H1 (cell line): ENCODE measurements around the gene LHFPL6. TPM values are rescaled to one million over a fixed set of nuclear protein-coding genes. Genes with fewer than 3 reads are reported as not detected.

Source experiments
- CTCF ChIA-PET: fragments of 300-600 bp; sonication (Branson Sonifier 250); formaldehyde crosslinking; loops from one replicate; lab custom pipeline; 2021; ENCODE audit not compliant: partially characterized antibody; lab: Charles Lee
- POLR2A ChIA-PET: fragments of 300-600 bp; sonication (Branson Sonifier 250); formaldehyde crosslinking; loops from one replicate; lab custom pipeline; 2021; ENCODE audit warnings: inconsistent platforms; ENCODE audit not compliant: partially characterized antibody; lab: Charles Lee
- DNase-seq, 2 experiments: peaks; one replicate each; pipeline versions ENCODE4 v3.0.0 to v3.0.0-alpha.2; 2010 to 2022; ENCODE audit warnings: low spot score in 2 of 2, low read depth in 1 of 2, mixed read lengths in 1 of 2
- FAIRE-seq: peaks from 2 replicates; lab custom pipeline; 2011; peaks lifted over from hg19 to GRCh38; lab: Jason Lieb, UNC
- H2AFZ ChIP-seq: 2 replicates; pipeline ENCODE4 v1.8.1; 2012; ENCODE audit warnings: low read length, inconsistent platforms
- H2AK5ac ChIP-seq: 2 replicates; pipeline ENCODE4 v1.6.1; 2013; ENCODE audit warnings: low read depth, low read length
- H2BK120ac ChIP-seq: replicated peaks from 2 replicates; pipeline ENCODE3; 2013; ENCODE audit warnings: low read depth, low read length, inconsistent platforms
- H2BK12ac ChIP-seq: 2 replicates; pipeline ENCODE4 v1.6.1; 2013; ENCODE audit warnings: low read depth, low read length
- H2BK15ac ChIP-seq: 2 replicates; pipeline ENCODE4 v1.6.1; 2013; ENCODE audit warnings: low read length
- H2BK20ac ChIP-seq: 2 replicates; pipeline ENCODE4 v1.6.1; 2013; ENCODE audit warnings: low read length
- H2BK5ac ChIP-seq: 2 replicates; pipeline ENCODE4 v1.6.1; 2013; ENCODE audit warnings: low read depth, low read length
- H3K14ac ChIP-seq: 2 replicates; pipeline ENCODE4 v1.6.1; 2013; ENCODE audit warnings: inconsistent platforms; ENCODE audit not compliant: insufficient read length
- H3K18ac ChIP-seq: 2 replicates; pipeline ENCODE4 v1.6.1; 2013; ENCODE audit warnings: low read length; ENCODE audit errors: extremely low read depth
- H3K23ac ChIP-seq: 2 replicates; pipeline ENCODE4 v1.6.1; 2013; ENCODE audit warnings: inconsistent platforms; ENCODE audit not compliant: insufficient read length
- H3K23me2 ChIP-seq: 2 replicates; pipeline ENCODE4 v1.6.1; 2013; ENCODE audit warnings: low read depth, low read length
- H3K27ac ChIP-seq: 2 replicates; pipeline ENCODE4 v1.6.1; 2011; ENCODE audit warnings: low read depth, low read length, inconsistent platforms
- H3K27me3 ChIP-seq, 4 experiments: replicated peaks in 1 of 4; 1 replicate in 1 of 4; 2 replicates in 3 of 4; pipeline versions ENCODE4 v1.6.1 to v1.8.1; 2011 to 2013; ENCODE audit warnings: low read length in 3 of 4, mild to moderate bottlenecking in 3 of 4, inconsistent platforms in 2 of 4, mixed read lengths in 2 of 4, moderate library complexity in 1 of 4; ENCODE audit not compliant: control insufficient read depth in 3 of 4, insufficient read depth in 3 of 4; ENCODE audit errors: extremely low read depth in 1 of 4
- H3K36me3 ChIP-seq, 4 experiments: 2 replicates each; pipeline versions ENCODE4 v1.6.1 to v1.8.1; 2011 to 2013; ENCODE audit warnings: mild to moderate bottlenecking in 4 of 4, low read length in 3 of 4, moderate library complexity in 2 of 4, control low read depth in 1 of 4, inconsistent platforms in 1 of 4; ENCODE audit not compliant: insufficient read depth in 4 of 4, control insufficient read depth in 2 of 4
- H3K4ac ChIP-seq: replicated peaks from 2 replicates; pipeline ENCODE3; 2013; ENCODE audit warnings: low read length, low read depth, mixed read lengths, inconsistent platforms; ENCODE audit not compliant: insufficient read length
- H3K4me1 ChIP-seq, 4 experiments: replicated peaks in 1 of 4; 1 replicate in 1 of 4; 2 replicates in 3 of 4; pipeline versions ENCODE4 v1.6.1 to v1.8.1; 2011 to 2013; ENCODE audit warnings: low read length in 3 of 4, inconsistent platforms in 2 of 4, mixed read lengths in 1 of 4; ENCODE audit not compliant: insufficient read depth in 4 of 4, control insufficient read depth in 3 of 4
- H3K4me2 ChIP-seq, 2 experiments: 2 replicates each; pipeline versions ENCODE4 v1.6.1 to v1.8.1; 2011 to 2013; ENCODE audit warnings: low read depth in 2 of 2, low read length in 2 of 2, control low read depth in 1 of 2, inconsistent platforms in 1 of 2, mild to moderate bottlenecking in 1 of 2; ENCODE audit not compliant: insufficient read depth in 1 of 2
- H3K4me3 ChIP-seq, 4 experiments: fragments of 200-600, 300-600 bp in 1 of 4; sonication (generic), shearing (Covaris generic), sonication (Bioruptor Twin) in 1 of 4; 2 replicates each; pipeline versions ENCODE4 v1.5.1 to v1.8.1; 2011 to 2016; ENCODE audit warnings: low read length in 4 of 4, low read depth in 3 of 4, control low read depth in 2 of 4, inconsistent platforms in 2 of 4, mild to moderate bottlenecking in 2 of 4, mixed read lengths in 1 of 4, moderate library complexity in 1 of 4; ENCODE audit not compliant: insufficient read depth in 2 of 4; ENCODE audit errors: extremely low read depth in 1 of 4
- H3K56ac ChIP-seq: replicated peaks from 2 replicates; pipeline ENCODE3; 2013; ENCODE audit warnings: low read depth, mild to moderate bottlenecking, mixed read lengths, low read length, inconsistent platforms; ENCODE audit not compliant: insufficient read length
- H3K79me1 ChIP-seq: 2 replicates; pipeline ENCODE4 v1.6.1; 2013; ENCODE audit warnings: low read depth, low read length, control low read depth
- H3K79me2 ChIP-seq, 2 experiments: 2 replicates each; pipeline versions ENCODE4 v1.6.1 to v1.8.1; 2012 to 2013; ENCODE audit warnings: low read length in 2 of 2, mild to moderate bottlenecking in 2 of 2, inconsistent platforms in 1 of 2; ENCODE audit not compliant: insufficient read depth in 2 of 2, control insufficient read depth in 1 of 2
- H3K9ac ChIP-seq, 4 experiments: replicated peaks in 1 of 4; 1 replicate in 1 of 4; 2 replicates in 3 of 4; pipeline versions ENCODE4 v1.6.1 to v1.8.1; 2011 to 2013; ENCODE audit warnings: low read depth in 3 of 4, low read length in 3 of 4, control low read depth in 2 of 4, mild to moderate bottlenecking in 2 of 4, moderate library complexity in 2 of 4, inconsistent platforms in 1 of 4; ENCODE audit errors: extremely low read depth in 1 of 4
- H3K9me3 ChIP-seq, 2 experiments: 2 replicates each; pipeline versions ENCODE4 v1.6.1 to v1.8.1; 2012 to 2013; ENCODE audit warnings: mild to moderate bottlenecking in 2 of 2, moderate library complexity in 2 of 2, control low read depth in 1 of 2, inconsistent platforms in 1 of 2, low read depth in 1 of 2, low read length in 1 of 2, mixed read lengths in 1 of 2; ENCODE audit not compliant: insufficient read depth in 2 of 2
- H4K20me1 ChIP-seq, 2 experiments: replicated peaks in 1 of 2; 2 replicates each; pipeline versions ENCODE3 to v1.8.1; 2011 to 2013; ENCODE audit warnings: inconsistent platforms in 2 of 2, low read length in 2 of 2, mild to moderate bottlenecking in 1 of 2; ENCODE audit not compliant: insufficient read depth in 2 of 2, control insufficient read depth in 1 of 2
- H4K5ac ChIP-seq: 2 replicates; pipeline ENCODE4 v1.6.1; 2013; ENCODE audit warnings: low read length, low read depth, mixed read lengths, inconsistent platforms; ENCODE audit not compliant: insufficient read length
- H4K8ac ChIP-seq: 2 replicates; pipeline ENCODE4 v1.8.0; 2013; ENCODE audit warnings: mild to moderate bottlenecking, moderate library complexity, low read length, inconsistent platforms; ENCODE audit not compliant: insufficient read depth; ENCODE audit errors: extremely low read depth
- H4K91ac ChIP-seq: replicated peaks from 2 replicates; pipeline ENCODE3; 2013; ENCODE audit warnings: low read length, mixed read lengths, inconsistent platforms; ENCODE audit not compliant: insufficient read length
- CREB1 ChIP-seq: IDR thresholded peaks from 2 replicates; pipeline ENCODE4 v1.6.1; 2012; ENCODE audit warnings: inconsistent platforms
- WGBS, 2 experiments: shearing (Covaris generic) in 1 of 2; methylation state at CpG; one replicate each; pipeline versions ENCODE4 v1.1.6 to v1.1.7; 2013 to 2015; ENCODE audit warnings: low lambda C conversion rate in 2 of 2, mixed read lengths in 2 of 2, inconsistent platforms in 1 of 2, low coverage in 1 of 2, missing lambda C conversion rate in 1 of 2; ENCODE audit not compliant: insufficient replicate concordance in 2 of 2, insufficient coverage in 1 of 2, insufficient read length in 1 of 2; ENCODE audit errors: extremely low coverage in 1 of 2, missing lambda C conversion rate in 1 of 2; 5-methylcytosine and 5-hydroxymethylcytosine counted together
- polyA plus RNA-seq, 7 experiments: library from polyadenylated mRNA; depleted of rRNA in 3 of 7; stranded (reverse) in 5 of 7; unstranded in 2 of 7; fragments of >200 nt in 5 of 7; fragments of 200-250 nt in 2 of 7; gene quantifications; 1 replicate in 5 of 7; 2 replicates in 1 of 7; 4 replicates in 1 of 7; pipeline versions ENCODE4 v1.2.1 to v1.2.3, GENCODE V29; 2011 to 2013; ENCODE audit warnings: missing spikeins in 2 of 7, mixed read lengths in 2 of 7
- total RNA-seq: library from RNA; stranded (reverse); fragmentation: NEBNext Ultra II Directional; extraction: Animal tissue kit (Norgen Biotek cat#: 25700); gene quantifications from 2 replicates; pipeline ENCODE4 v1.2.1, GENCODE V29; 2021

The LHFPL6 gene
- total and polyA plus RNA-seq, 2 of the 8 experiments (the other 6 are each of a cell fraction or from before 2014, with no cell fraction given), result 7.6 to 17.0 TPM

DNA sequence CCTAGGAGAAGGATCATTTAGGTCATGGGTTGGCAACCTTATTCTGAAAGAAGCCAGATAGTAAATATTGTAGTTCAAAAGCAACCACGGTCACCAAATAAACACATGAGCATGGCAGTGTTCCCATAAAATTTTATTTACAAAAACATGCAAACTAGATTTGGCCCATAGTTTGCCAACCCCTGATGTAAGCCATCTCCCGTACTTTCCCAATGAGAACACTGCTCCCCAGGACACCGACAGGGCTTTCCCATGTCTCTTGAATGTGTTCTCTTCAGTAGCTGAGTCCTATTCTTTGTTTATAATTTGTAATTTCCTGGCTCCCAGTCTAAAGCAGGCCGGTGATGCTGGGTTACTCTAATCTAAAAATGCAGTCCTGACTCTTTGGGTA, 239.6 kb downstream of the LHFPL6 start:
- FAIRE-seq, result no peak
- no peaks in the 10 kb centered on the region for H3K9me3 ChIP-seq

More for the DNA sequence above, 239.6 kb downstream of the LHFPL6 start:
- Histone ChIP-seq H3K56ac (no peak overlapping the region), H3K27ac (no peak overlapping the region), H3K27me3 (peaks cover 0 to 1% (median 0%) of the 10 kb centered on the region in 4 experiments; a peak in 1 of 7 replicates), H3K23ac (no peak overlapping the region), H2AFZ (no peak overlapping the region), H3K9ac (no peak overlapping the region), H4K8ac (no peak overlapping the region), H3K23me2 (no peaks in the 10 kb centered on the region), H4K91ac (no peak overlapping the region), H3K18ac (no peak overlapping the region), H3K4ac (no peak overlapping the region), H2AK5ac (no peak overlapping the region), H3K36me3 (no peaks in the 10 kb centered on the region), H3K4me1 (peaks cover 0 to 8% (median 0%) of the 10 kb centered on the region in 4 experiments; a peak in 3 of 7 replicates), H2BK120ac (no peak overlapping the region), H3K4me2 (no peak overlapping the region), H2BK12ac (no peak overlapping the region), H3K79me2 (no peaks in the 10 kb centered on the region), H2BK20ac (no peak overlapping the region), H3K14ac (no peak overlapping the region), H4K5ac (no peak overlapping the region), H4K20me1 (no peaks in the 10 kb centered on the region), H2BK5ac (no peak overlapping the region), H3K79me1 (no peaks in the 10 kb centered on the region), H2BK15ac (no peak overlapping the region), H3K4me3 (no peak overlapping the region)
- POLR2A ChIA-PET, result no interaction called here
- 93% methylated on average over 4 of the region's 4 CpGs; no CpG with 5 or more reads in 1 of the 2 experiments for WGBS, 2 experiments
- CTCF ChIA-PET, result interaction anchor here (1.1 to 3.0 kb wide), 2 partner anchors 20 to 42 kb away, joined by 3 to 10 read pairs; no protein-coding TSS in a partner anchor
- no peak for DNase-seq
- TF ChIP-seq CREB1, result no peak
